Nephron progenitor cell (in vitro differentiated cells): ENCODE data around the gene IST1.

ENCODE experiments used
- DNase-seq: peaks from one replicate; pipeline ENCODE4 v3.0.0; 2021
- H3K27ac Mint-ChIP-seq: 2 replicates; pipeline ENCODE4 v1.8.0; 2021; ENCODE audit warnings: mild to moderate bottlenecking, moderate library complexity, mixed read lengths
- H3K27me3 Mint-ChIP-seq: 2 replicates; pipeline ENCODE4 v1.8.0; 2021; ENCODE audit warnings: mild to moderate bottlenecking, low read depth, mixed read lengths; ENCODE audit not compliant: poor library complexity
- H3K36me3 Mint-ChIP-seq: 2 replicates; pipeline ENCODE4 v1.8.0; 2021; ENCODE audit warnings: low read depth, mixed read lengths
- H3K4me1 Mint-ChIP-seq: 2 replicates; pipeline ENCODE4 v1.8.0; 2021; ENCODE audit warnings: mixed read lengths
- H3K4me3 Mint-ChIP-seq: 2 replicates; pipeline ENCODE4 v1.8.0; 2021; ENCODE audit warnings: mild to moderate bottlenecking, moderate library complexity, mixed read lengths
- H3K9me3 Mint-ChIP-seq: 2 replicates; pipeline ENCODE4 v1.8.0; 2021; ENCODE audit warnings: mild to moderate bottlenecking, moderate library complexity, mixed read lengths
- CTCF ChIP-seq: fragments of 200-600 bp; sonication (generic); IDR thresholded peaks from 2 replicates; pipeline ENCODE4 v1.5.0; 2021; ENCODE audit warnings: antibody characterized with exemption

The IST1 gene

GRCh38 chr16:71895679-71896365 is 491 bp downstream of the IST1 start:
- peak overlapping the region; percentile 99 for H3K27ac Mint-ChIP-seq
- TF ChIP-seq CTCF = no peak
- peak overlapping the region; percentile 99 for H3K4me3 Mint-ChIP-seq
- peaks cover 42% of the 10 kb centered on the region for H3K36me3 Mint-ChIP-seq
- peaks cover 23% of the 10 kb centered on the region for H3K4me1 Mint-ChIP-seq
- H3K27me3 Mint-ChIP-seq = peaks cover 2% of the 10 kb centered on the region
- peaks cover 23% of the 10 kb centered on the region for H3K9me3 Mint-ChIP-seq
- DNase-seq = peak; percentile 57

- peaks cover 29% of the 10 kb centered on the region for H3K9me3 Mint-ChIP-seq
- peaks cover 2% of the 10 kb centered on the region for H3K27me3 Mint-ChIP-seq
- peaks cover 23% of the 10 kb centered on the region for H3K4me1 Mint-ChIP-seq
- peak overlapping the region; percentile 99 for H3K4me3 Mint-ChIP-seq
- H3K27ac Mint-ChIP-seq = peak overlapping the region; percentile 30
- TF ChIP-seq CTCF = no peak
- H3K36me3 Mint-ChIP-seq = peaks cover 50% of the 10 kb centered on the region
- no peak for DNase-seq
Measured at GRCh38 chr16:71896764-71897368, 1.5 kb downstream of the IST1 start.

GRCh38 chr16:71899171-71899570 is 3.8 kb downstream of the IST1 start:
- Mint-ChIP-seq H3K4me3 (no peak overlapping the region), H3K9me3 (peaks cover 48% of the 10 kb centered on the region)

GRCh38 chr16:71902656-71903365 is 7.5 kb downstream of the IST1 start:
- Mint-ChIP-seq H3K4me1 (peaks cover 4% of the 10 kb centered on the region), H3K36me3 (peaks cover 91% of the 10 kb centered on the region), H3K9me3 (peaks cover 66% of the 10 kb centered on the region), H3K4me3 (no peak overlapping the region), H3K27me3 (peaks cover under 1% of the 10 kb centered on the region), H3K27ac (peak overlapping the region; percentile 65)
- no peak for TF ChIP-seq CTCF
- DNase-seq = no peak

More at GRCh38 chr16:71899171-71899570, 3.8 kb downstream of the IST1 start:
- DNase-seq = no peak
- H3K4me1 Mint-ChIP-seq = peaks cover 20% of the 10 kb centered on the region
- peaks cover 2% of the 10 kb centered on the region for H3K27me3 Mint-ChIP-seq
- no peak for TF ChIP-seq CTCF
- no peak overlapping the region for H3K27ac Mint-ChIP-seq
- H3K36me3 Mint-ChIP-seq = peaks cover 71% of the 10 kb centered on the region

- Mint-ChIP-seq H3K27me3 (no peaks in the 10 kb centered on the region), H3K27ac (peak overlapping the region; percentile 21), H3K4me3 (no peak overlapping the region), H3K4me1 (peaks cover 4% of the 10 kb centered on the region), H3K9me3 (peaks cover 74% of the 10 kb centered on the region), H3K36me3 (peaks cover 91% of the 10 kb centered on the region)
- no peak for DNase-seq
- TF ChIP-seq CTCF = no peak
Measured at GRCh38 chr16:71903608-71904007, 8.3 kb downstream of the IST1 start.
